AG09309 (cell line): Measurements from ENCODE around the gene PTPRE.

Source experiments
- DNase-seq: peaks from one replicate; pipeline ENCODE4 v3.0.0-alpha.2; 2010; ENCODE audit warnings: low read depth
- H3K4me3 ChIP-seq: 2 replicates; pipeline ENCODE4 v1.5.1; 2011; ENCODE audit warnings: mild to moderate bottlenecking, low read depth, low read length, moderate library complexity; ENCODE audit not compliant: control insufficient read depth
- TF ChIP-seq, protein P1 (sequence below): IDR thresholded peaks from 2 replicates; pipeline ENCODE4 v1.5.1; 2011; ENCODE audit warnings: mild to moderate bottlenecking, low read depth, low read length, inconsistent platforms; ENCODE audit not compliant: insufficient read depth, control insufficient read depth; ENCODE audit errors: missing control alignments

The PTPRE gene

DNA sequence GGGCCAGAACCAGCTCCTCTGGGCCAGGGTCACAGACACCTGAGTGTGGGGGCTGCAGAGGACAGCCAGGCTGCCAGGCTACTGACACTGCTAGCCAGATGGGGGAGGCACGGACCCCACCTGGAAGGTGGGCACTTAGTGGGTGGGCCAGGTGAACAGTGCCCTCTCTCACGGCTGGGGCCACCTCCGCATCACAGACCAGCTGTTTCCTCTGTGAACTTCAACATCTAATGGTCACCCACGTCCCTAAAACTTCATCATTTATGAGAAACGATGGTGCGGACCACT lies 138.9 kb downstream of the PTPRE start:
- no peak for DNase-seq
- no peak overlapping the region for H3K4me3 ChIP-seq
- TF ChIP-seq, protein P1, sequence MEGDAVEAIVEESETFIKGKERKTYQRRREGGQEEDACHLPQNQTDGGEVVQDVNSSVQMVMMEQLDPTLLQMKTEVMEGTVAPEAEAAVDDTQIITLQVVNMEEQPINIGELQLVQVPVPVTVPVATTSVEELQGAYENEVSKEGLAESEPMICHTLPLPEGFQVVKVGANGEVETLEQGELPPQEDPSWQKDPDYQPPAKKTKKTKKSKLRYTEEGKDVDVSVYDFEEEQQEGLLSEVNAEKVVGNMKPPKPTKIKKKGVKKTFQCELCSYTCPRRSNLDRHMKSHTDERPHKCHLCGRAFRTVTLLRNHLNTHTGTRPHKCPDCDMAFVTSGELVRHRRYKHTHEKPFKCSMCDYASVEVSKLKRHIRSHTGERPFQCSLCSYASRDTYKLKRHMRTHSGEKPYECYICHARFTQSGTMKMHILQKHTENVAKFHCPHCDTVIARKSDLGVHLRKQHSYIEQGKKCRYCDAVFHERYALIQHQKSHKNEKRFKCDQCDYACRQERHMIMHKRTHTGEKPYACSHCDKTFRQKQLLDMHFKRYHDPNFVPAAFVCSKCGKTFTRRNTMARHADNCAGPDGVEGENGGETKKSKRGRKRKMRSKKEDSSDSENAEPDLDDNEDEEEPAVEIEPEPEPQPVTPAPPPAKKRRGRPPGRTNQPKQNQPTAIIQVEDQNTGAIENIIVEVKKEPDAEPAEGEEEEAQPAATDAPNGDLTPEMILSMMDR, result no peak

DNA sequence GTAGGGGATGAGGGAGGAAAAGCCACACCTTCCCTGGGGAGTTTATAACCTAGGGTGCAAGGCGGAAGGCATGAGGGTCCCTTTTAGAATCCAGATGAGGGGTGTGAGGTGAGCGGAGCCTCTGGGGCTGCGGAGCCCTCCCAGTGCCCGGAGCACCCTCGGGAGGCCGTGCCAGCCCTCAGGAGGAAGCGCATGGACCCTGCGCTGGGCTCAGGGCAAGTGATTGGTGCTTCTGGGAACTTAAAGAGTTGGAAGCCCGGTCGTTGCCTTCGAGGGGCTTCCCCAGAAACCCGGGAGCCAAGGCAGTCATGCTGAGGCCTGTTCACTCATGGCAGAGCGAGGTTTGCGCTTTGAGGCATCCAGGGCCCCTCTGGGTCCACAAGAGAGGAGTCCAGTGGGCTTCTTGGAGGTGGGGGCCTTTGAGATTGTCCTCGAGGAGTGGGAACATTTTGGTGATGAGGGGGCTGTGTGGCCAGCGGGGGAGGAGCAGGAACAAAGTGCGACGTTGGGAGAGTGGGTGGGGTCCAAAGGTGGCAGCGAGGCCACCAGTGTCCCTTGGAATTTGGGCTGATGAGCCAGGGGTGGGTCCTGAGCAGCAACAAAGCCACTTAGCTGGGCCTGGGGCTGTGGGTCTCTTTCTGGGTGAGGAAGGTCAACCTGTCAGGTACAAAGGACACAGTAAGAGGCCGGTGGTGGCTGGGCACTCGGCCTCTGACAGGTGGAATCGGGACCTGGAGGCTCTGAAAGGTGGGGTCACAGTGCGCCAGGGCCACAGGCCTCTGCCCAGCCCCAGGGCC lies 139.5 kb downstream of the PTPRE start:
- TF ChIP-seq, protein P1, result no peak
- DNase-seq, result no peak
- H3K4me3 ChIP-seq, result no peak overlapping the region

DNA sequence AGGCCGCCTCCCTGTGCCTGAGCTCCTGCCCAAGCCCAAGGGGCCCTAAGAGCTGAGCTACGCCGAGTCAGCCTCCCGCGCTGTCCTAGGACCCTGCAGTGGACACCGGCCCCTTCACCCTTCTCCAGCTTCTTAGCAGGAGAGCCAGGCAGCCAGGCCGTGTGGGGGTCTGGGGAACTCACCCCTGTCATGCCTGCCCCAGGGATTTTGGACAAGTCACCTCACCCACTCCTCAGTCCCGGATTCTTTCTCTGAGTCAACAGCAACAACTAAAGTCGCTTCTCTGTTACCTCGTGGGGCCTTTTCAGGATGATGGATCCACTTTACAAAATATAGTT lies 140.0 kb downstream of the PTPRE start:
- no peak overlapping the region for H3K4me3 ChIP-seq
- TF ChIP-seq, protein P1, result no peak

DNA sequence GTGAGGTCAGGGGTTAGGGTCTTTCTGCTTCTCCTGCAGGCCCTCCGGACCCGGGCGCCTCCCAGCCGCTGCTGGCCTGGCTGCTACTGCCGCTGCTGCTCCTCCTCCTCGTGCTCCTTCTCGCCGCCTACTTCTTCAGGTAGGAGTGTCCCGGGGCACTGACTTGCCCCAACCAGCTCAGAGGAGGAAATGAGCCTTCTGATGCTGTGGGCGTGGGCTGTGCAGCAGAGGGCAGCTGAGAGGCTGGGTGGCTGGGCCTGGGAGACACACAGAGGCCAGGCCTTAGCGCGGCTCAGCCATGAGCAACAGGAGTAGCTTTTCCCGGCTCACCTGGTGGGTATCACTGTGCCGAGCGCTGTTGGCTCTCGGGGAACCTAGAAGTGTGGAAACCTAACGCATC lies 140.4 kb downstream of the PTPRE start:
- TF ChIP-seq, protein P1, result no peak
- H3K4me3 ChIP-seq, result no peak overlapping the region
- DNase-seq, result no peak

More for the DNA sequence above, 140.0 kb downstream of the PTPRE start:
- DNase-seq, result no peak

DNA sequence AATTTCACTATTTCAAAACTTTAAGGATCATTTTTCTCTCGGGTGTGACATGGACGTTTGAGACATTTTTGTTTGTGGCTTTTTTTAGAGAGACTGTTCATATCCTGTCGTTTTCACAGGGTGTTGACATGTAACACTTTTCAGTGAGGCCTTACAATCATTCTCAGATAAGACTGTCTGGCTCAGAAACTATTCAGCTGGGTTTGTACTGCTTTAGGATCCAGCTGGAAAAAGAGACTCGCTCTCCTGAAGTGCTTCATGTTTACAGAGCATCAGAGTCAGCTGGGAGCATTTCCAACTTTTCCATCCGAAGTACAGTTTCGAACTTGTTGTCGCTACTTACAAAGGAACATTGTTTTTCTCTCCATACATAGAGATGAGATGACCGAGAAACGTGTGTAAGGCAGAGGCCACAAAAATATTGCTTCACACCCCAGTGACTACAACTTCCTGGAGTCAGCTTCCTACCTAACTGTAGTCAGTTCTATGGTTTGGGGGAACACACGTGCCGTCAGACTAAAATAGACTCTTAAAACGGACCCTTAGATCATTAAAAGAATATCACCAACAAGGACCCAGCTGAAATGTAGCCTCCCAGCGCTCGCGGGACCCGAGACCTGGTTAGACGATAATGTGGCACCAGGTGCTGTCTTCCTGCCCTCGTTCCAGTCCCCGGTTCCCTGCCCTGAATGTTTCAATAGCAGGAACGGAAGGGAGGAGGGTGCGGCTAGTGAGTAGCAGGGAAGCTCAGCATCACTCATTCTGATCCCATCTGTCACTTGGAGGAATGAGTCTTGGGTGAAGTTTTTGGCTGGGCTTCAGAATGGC lies 141.3 kb downstream of the PTPRE start:
- H3K4me3 ChIP-seq, result no peak overlapping the region
- TF ChIP-seq, protein P1, result no peak

DNA sequence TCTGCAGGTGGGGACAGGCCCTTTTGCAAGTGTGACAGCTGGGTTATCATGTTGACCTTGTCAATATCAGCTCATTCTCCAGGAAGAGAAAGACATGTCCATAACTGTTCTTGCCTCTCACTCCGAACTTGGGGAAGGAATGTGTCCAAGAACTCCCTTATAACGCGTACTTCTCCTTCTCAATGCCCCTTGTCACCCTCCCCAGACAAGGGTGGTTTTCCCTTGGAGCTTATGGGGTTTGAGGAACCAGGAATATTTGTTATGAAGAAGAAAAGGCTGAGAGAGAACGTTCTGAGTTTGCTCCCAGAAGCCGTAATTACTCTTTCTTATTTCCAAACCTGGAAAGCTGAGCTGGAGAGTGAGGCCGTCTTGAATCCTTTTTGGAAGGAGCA lies 141.9 kb downstream of the PTPRE start:
- DNase-seq, result no peak
- TF ChIP-seq, protein P1, result no peak
- H3K4me3 ChIP-seq, result no peak overlapping the region

More for the DNA sequence above, 141.3 kb downstream of the PTPRE start:
- DNase-seq, result no peak
